Limb (tissue), 2 donors: ENCODE measurements around the gene ATP13A3.
A peak's percentile ranks its signal among the peaks of the same experiment; 100 is the strongest.
"Not testable (repeated sequence)": the region's sequence is repeated elsewhere in the genome, so short reads cannot be mapped to it uniquely, and the experiment has no call there.

ENCODE experiments used
- DNase-seq, 2 donors: peaks; one replicate each; pipeline ENCODE4 v3.0.0-alpha.2; 2016; ENCODE audit errors: extremely low spot score in 2 of 2

The ATP13A3 gene

DNA sequence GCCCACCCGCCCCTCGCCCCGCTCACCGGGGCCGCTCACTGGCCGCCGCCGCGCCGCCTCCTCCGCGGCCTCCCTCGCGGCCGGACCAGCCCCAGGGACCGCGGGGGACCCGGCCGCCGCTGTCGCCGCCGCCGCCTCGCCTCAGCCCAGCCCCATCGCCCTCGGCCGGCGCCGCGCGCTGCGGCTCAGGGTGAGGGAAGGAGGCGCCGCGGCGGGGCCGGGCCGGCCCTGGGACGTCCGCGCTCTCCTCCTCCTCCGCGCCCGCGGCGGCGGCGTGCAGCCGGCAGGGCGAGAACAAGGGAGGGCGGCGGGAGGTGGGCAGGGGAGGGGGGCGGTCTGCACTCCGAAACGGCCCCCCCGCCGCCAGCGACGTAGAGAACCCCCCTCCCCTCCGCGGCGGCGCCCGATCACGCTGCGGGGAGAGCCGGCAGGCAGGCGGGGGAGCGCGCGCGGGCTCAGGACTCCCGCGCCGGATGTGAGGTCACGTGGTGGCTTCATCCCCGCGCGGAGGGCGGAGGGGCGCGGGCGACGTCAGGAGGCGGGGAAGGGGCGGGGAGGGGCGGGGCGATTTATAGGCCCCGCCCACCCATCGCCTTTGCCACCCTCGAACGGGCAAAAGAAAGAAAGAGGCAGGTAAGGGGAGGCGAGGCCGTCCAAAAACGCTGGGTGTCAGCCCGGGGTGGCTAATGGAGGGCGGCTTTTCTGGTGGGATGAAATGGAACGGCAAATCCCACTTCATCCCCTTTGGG is at the start of gene ATP13A3:
Gene ATP13A3 (minus strand): TSS at position 463 of the 749 bp plus-strand sequence. CDS start 24,812 bp downstream, outside the sequence.
- DNase-seq: peak; percentile 88 to 95

GRCh38 chr3:194535199-194535598 is 48.4 kb upstream of the ATP13A3 start:
- DNase-seq: not testable (repeated sequence)

- no peak for DNase-seq
Measured at GRCh38 chr3:194534243-194534642, 47.4 kb upstream of the ATP13A3 start.

DNA sequence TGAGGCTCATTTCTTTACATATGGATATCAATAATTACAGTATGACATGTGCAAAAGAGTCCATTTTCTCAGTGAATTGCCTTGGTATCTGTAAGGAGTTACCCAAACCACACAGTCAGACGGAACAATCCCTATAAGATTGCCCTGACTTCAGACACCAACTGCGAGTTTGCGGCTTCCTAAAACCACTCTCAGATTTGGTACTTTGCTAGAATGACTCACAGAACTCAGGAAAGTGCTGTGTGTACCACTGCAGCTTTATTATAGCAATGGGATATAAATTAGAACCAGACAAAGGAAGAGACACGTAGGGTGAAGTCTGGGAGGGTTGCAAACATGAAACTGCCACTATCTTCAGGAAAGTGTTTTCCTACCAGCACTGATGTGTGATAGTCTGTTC is 45.8 kb upstream of the ATP13A3 start:
- DNase-seq: no peak

- no peak for DNase-seq
Measured at GRCh38 chr3:194527726-194528125, 40.9 kb upstream of the ATP13A3 start.

DNA sequence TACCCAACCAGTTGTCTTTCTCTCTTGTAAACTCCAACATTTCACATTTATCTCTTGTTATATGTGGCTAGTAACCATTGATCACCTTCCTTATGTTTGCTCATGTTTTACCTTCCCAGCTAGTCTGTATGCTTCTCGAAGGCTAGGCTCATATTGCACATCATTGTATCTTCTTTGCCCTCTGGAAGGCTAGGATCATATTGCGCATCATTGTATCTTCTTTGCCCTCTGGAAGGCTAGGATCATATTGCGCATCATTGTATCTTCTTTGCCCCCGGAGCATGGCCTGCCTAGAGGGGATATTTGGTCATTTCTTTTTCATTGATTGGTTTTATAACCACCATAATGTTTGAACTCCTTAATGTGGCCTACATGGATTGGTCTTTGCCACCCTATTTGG is 39.4 kb upstream of the ATP13A3 start:
- DNase-seq: no peak

DNA sequence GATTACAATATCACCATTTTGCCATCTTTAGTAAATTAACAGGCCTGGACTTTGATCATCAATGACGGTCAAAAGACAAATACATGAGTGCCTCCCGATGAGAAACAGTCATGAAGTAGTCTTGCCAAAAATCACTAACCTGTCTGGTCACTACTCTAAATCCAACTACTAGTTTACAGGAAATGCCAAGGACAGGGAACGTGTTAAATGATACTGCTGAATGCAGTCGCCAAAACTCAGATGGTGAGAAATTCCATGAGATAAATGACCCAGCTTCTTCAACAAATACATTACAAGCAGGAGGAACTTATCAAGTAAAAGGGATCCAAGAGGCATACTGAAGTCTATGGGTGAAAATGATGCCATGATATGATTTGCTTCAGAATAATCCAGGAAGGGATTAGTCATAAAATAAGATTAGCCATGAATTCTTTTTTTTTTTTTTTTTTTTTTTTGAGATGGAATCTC is 35.8 kb upstream of the ATP13A3 start:
- DNase-seq: no peak

DNA sequence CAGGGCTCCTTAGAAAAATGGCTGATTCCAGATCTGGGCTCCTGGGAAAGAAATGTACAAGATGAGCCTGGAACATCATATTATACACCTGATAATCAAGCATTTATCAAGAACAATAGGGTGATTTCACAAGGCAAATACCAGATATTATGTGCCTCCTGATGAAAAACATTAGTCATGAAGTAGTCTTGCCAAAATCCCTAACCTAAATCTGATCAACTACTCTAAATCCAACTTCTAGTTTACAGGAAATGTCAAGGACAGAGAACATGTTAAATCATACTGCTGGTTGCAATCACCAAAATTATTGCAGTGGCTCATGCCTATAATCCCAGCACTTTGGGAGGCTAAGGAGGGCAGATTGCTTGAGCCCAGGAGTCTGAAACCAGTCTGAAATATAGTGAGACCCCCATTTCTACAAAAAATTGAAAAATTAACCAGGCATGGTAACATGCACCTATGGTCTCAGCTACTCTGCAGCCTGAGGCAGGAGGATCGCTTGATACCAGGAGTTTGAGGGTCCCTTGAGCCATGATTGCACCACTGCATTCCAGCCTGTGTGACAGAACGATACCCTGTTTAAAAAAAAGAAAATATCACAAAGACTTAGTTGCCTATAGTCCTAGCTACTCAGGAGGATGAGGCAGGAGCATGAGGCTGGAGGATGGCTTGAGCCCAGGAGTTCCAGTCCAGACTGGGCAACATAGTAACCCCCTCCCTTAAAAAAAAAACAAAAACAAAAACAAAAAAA is 34.9 kb upstream of the ATP13A3 start:
- DNase-seq: no peak

- not testable (repeated sequence) for DNase-seq
Measured at GRCh38 chr3:194520682-194521162, 33.9 kb upstream of the ATP13A3 start.

GRCh38 chr3:194520201-194520600 is 33.4 kb upstream of the ATP13A3 start:
- DNase-seq: not testable (repeated sequence)

DNA sequence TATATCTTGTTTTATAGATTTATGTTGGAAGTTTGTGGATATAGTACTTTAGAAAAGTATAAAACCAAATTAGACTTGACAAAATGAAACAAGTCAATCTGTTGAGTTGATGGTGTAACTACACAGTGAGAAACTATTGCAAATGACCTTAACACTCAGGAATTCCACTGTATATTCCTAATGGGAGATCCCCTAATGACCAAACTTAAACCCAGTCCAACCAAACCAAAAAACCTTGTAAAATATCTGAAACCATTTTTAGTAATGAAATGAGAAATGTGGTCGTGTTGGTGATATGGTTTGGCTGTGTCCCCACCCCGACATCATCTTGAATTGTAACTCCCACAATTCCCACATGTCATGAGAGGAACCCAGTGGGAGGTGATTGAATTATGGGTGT is 31.9 kb upstream of the ATP13A3 start:
- no peak for DNase-seq

- no peak for DNase-seq
Measured at GRCh38 chr3:194517333-194517732, 30.5 kb upstream of the ATP13A3 start.

DNA sequence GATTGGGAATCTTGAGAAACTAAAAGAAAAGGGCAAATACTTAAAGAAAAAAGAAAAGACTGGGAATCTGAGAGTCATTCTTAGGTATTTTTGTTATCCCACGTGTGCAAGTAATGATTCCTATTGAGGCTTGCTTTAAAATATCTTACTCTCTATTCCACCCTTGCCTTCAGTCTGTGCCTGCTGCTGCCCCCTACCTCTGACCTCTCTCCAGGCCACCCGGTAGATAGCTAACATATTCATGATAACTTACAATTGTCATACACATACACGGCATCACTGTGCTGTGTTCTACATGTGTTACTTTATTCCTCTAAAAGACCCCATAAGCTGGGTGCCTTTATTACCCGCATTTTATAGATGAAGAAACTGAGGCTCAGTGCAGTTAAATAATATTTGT is 27.8 kb upstream of the ATP13A3 start:
- DNase-seq: no peak

DNA sequence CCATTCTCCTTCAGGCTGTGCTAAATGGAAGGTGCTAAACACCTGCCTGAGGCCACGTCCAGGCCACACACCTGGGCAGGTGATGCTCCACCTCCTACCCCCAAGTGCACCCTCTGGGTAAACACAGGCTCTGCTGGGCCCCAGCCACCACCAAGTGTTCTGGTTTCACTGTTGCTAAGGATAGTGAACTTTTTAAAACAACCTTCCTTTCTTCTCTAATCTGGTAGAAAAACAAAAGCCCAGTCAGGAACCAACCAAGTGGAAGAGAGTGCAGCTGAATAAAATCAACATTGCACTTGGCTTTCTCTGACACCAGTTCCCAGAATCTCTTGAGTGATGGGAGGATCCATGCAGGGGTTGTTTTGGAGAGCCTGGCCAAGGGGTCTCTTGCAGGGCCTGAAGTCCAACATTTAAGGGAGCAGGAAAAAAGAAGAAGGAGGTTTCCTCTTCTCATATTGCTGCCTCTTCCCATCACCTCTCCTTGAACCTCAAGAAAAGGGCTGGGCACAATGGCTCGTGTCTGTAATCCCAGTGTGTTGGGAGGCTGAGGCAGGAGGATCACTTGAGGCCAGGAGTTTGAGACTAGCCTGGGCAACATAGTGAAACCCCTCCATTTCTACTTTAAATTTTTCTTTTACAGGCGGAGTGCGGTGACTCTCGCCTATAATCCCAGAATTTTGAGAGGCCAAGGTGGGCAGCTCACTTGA is 26.2 kb upstream of the ATP13A3 start:
- no peak for DNase-seq

GRCh38 chr3:194508491-194509453 is 22.0 kb upstream of the ATP13A3 start:
- DNase-seq: no peak

DNA sequence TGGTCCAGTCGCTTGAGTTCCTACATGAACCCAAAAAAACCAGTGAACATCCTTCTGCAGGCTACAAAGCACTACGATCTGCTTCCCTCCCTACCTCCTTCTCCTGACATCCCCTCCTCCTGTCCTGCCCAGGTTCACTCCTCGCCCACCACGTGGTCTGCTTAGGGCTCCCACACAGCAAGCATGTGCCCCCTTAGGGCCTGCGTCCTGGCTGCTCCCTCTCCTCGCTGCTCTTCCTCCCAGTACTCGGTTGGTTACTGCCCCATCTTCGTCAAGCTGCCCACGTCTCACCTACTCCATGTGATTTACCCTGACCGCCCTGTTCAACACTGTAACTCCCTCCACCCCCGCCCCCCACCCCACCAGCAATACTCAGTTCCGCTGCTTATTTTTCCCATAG is 20.8 kb upstream of the ATP13A3 start:
- DNase-seq: no peak

GRCh38 chr3:194505791-194506415 is 19.1 kb upstream of the ATP13A3 start:
- DNase-seq: no peak

- no peak for DNase-seq
Measured at GRCh38 chr3:194504861-194505260, 18.1 kb upstream of the ATP13A3 start.

GRCh38 chr3:194504146-194504545 is 17.3 kb upstream of the ATP13A3 start:
- DNase-seq: no peak

DNA sequence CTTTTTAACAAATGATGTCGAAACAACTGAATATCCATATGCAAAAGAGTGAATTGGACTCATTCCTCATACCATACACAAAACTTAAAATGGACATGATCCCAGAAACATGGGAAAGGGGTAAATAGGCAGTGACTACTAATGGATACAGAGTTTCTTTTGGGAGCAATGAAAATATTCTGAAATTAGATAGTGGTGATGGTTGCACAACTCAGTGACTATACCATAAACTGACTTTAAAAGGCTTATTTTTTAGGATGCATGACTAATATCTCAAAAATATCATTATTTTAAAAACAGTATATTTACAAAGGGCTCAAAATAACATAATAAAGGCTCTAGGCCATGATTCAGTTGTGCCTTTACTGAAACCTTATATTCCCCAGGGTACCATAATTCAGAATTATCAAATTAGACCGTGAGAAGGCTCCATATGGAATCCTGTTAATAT is 16.3 kb upstream of the ATP13A3 start:
- DNase-seq: no peak
